Measurements from ENCODE around the gene GPR4. TPM values are rescaled to one million over a fixed set of nuclear protein-coding genes. Genes with fewer than 3 reads are reported as not detected.
A peak's percentile ranks its signal among the peaks of the same experiment; 100 is the strongest.

The GPR4 gene
- total RNA-seq, 1 experiment from 2014 or later, result 3.1 TPM

GRCh38 chr19:45643024-45643926, 41.3 kb upstream of the GPR4 start:
- H3K27ac ChIP-seq (ENCODE audit: low read length), result peak overlapping the region; percentile 43
- H3F3A ChIP-seq (ENCODE audit: low read length, unreplicated experiment), result peaks cover 4% of the 10 kb centered on the region
- H3K9me3 ChIP-seq (ENCODE audit: low read length), result no peaks in the 10 kb centered on the region
- peak; percentile 73 for DNase-seq
- peak overlapping the region; percentile 83 for H3K4me2 ChIP-seq (ENCODE audit: low read length)
- ChIA-PET POLR2A (ENCODE audit: unreplicated experiment) (no interaction called here), CTCF (interaction anchor here (0.6 to 1.6 kb wide), 4 partner anchors 34 to 158 kb away, joined by 3 to 8 read pairs (median 4); no protein-coding TSS in a partner anchor)
- intact Hi-C loops (cut with micrococcal nuclease), result loop anchor here (2.0 to 10.0 kb wide), 3 partner anchors 58 to 148 kb away; partner anchors contain the start of genes OPA3, PPM1N and RTN2
- ATAC-seq, result peak; percentile 44
- H3K4me3 ChIP-seq (ENCODE audit: low read length), result peak overlapping the region; percentile 72
- no peaks in the 10 kb centered on the region for H4K20me1 ChIP-seq (ENCODE audit: low read length)
- H3K4me1 ChIP-seq (ENCODE audit: insufficient read depth, low read length), result peaks cover 25% of the 10 kb centered on the region
- no peaks in the 10 kb centered on the region for H3K9me2 ChIP-seq (replicated peaks; ENCODE audit: low read length)
- TF ChIP-seq EZH2 (IDR thresholded peaks at IDR 0.05; ENCODE audit: low read length, unreplicated experiment) (no peak), CTCF (conservative IDR thresholded peaks at IDR 0.05; ENCODE audit: low read depth, low read length) (peak; percentile 93), EZH2phosphoT487 (IDR thresholded peaks at IDR 0.05; ENCODE audit: borderline replicate concordance, low read length) (no peak)
- H3K27me3 ChIP-seq (ENCODE audit: low read length), result no peaks in the 10 kb centered on the region
- no TSS peak for BruUV-seq (replicated peaks)
- H3K79me2 ChIP-seq (ENCODE audit: low read length), result 0 out of 2 replicates have a peak, but pooled peaks cover 6% of the 10 kb centered on the region
- H3K36me3 ChIP-seq (ENCODE audit: low read depth, low read length), result no peaks in the 10 kb centered on the region
- peak overlapping the region; percentile 82 for H2AFZ ChIP-seq (ENCODE audit: low read length)
- H3K9ac ChIP-seq (ENCODE audit: low read length), result no peak overlapping the region; the same call in 1 of the 2 replicates

GRCh38 chr19:45641274-45642105, 39.5 kb upstream of the GPR4 start:
- Histone ChIP-seq H3K36me3 (ENCODE audit: low read depth, low read length) (no peaks in the 10 kb centered on the region), H3K79me2 (ENCODE audit: low read length) (0 out of 2 replicates have a peak, but pooled peaks cover 11% of the 10 kb centered on the region), H3K4me1 (ENCODE audit: insufficient read depth, low read length) (peaks cover 30% of the 10 kb centered on the region), H3K27me3 (ENCODE audit: low read length) (no peaks in the 10 kb centered on the region), H3F3A (ENCODE audit: low read length, unreplicated experiment) (peaks cover 4% of the 10 kb centered on the region), H3K27ac (ENCODE audit: low read length) (peak overlapping the region; percentile 92), H3K9me2 (replicated peaks; ENCODE audit: low read length) (no peaks in the 10 kb centered on the region), H2AFZ (ENCODE audit: low read length) (peak overlapping the region; percentile 75), H3K9ac (ENCODE audit: low read length) (peak overlapping the region; percentile 80), H3K4me3 (ENCODE audit: low read length) (peak overlapping the region; percentile 64), H3K4me2 (ENCODE audit: low read length) (peak overlapping the region; percentile 94), H3K9me3 (ENCODE audit: low read length) (no peaks in the 10 kb centered on the region), H4K20me1 (ENCODE audit: low read length) (no peaks in the 10 kb centered on the region)
- TSS peak; percentile 97 for BruUV-seq (replicated peaks)
- CTCF ChIA-PET, result interaction anchor here (0.6 to 2.0 kb wide), 8 partner anchors 11 to 136 kb away, joined by 3 to 12 read pairs (median 5); no protein-coding TSS in a partner anchor
- peak; percentile 95 for DNase-seq
- intact Hi-C loops (cut with micrococcal nuclease), result loop anchor here (1.0 to 10.0 kb wide), 4 partner anchors 34 to 147 kb away; partner anchors contain the start of genes OPA3, PPM1N and RTN2
- POLR2A ChIA-PET (ENCODE audit: unreplicated experiment), result interaction anchor here (0.6 to 1.0 kb wide), 3 partner anchors 10 to 50 kb away, joined by 3 to 6 read pairs (median 5); no protein-coding TSS in a partner anchor
- TF ChIP-seq EZH2phosphoT487 (IDR thresholded peaks at IDR 0.05; ENCODE audit: borderline replicate concordance, low read length) (no peak), EZH2 (IDR thresholded peaks at IDR 0.05; ENCODE audit: low read length, unreplicated experiment) (no peak), CTCF (conservative IDR thresholded peaks at IDR 0.05; ENCODE audit: low read depth, low read length) (no peak)
- peak; percentile 51 for ATAC-seq
